Skeletal muscle satellite cell (primary cell): ENCODE measurements around the gene MMS19. TPM values are rescaled to one million over a fixed set of nuclear protein-coding genes. Genes with fewer than 3 reads are reported as not detected.

Experiments used
- small RNA-seq: library from RNA; depleted of rRNA; stranded (forward); fragments of <200 nt; gene quantifications from one replicate; pipeline ENCODE3, GENCODE V24; 2012

MMS19 gene

Small RNA genes lying within 50 kb of the gene (small RNA-seq; reads per million reads assigned to genes)
- not detected for gene RF00019
